Suprapubic skin (tissue), 4 donors: ENCODE measurements around the gene CD274. TPM values are rescaled to one million over a fixed set of nuclear protein-coding genes. Genes with fewer than 3 reads are reported as not detected.

ENCODE experiments used
- DNase-seq, 2 donors: peaks; one replicate each; pipeline ENCODE4 v3.0.0-alpha.2; 2019; ENCODE audit warnings: low spot score in 2 of 2
- H3K27ac ChIP-seq: fragments of 200-600 bp; sonication (generic); one replicate; pipeline ENCODE4 v1.5.1; 2019
- H3K27me3 ChIP-seq: fragments of 200-600 bp; sonication (generic); one replicate; pipeline ENCODE4 v1.5.1; 2019
- H3K36me3 ChIP-seq: fragments of 200-600 bp; sonication (generic); one replicate; pipeline ENCODE4 v1.5.1; 2019
- H3K4me1 ChIP-seq: fragments of 200-600 bp; sonication (generic); one replicate; pipeline ENCODE4 v1.5.1; 2019
- H3K4me3 ChIP-seq: fragments of 200-600 bp; sonication (generic); one replicate; pipeline ENCODE4 v1.5.1; 2019; ENCODE audit warnings: mild to moderate bottlenecking
- H3K9me3 ChIP-seq: fragments of 200-600 bp; sonication (generic); one replicate; pipeline ENCODE4 v1.5.1; 2019
- CTCF ChIP-seq, 2 donors: fragments of 200-600 bp in 1 of 2; fragments of 450-650 bp in 1 of 2; sonication (generic) in 1 of 2; IDR thresholded peaks; one replicate each; pipeline ENCODE4 v1.5.1; 2016 to 2019; ENCODE audit warnings: antibody characterized with exemption in 2 of 2, mild to moderate bottlenecking in 1 of 2, moderate library complexity in 1 of 2
- EP300 ChIP-seq: sonication (generic); formaldehyde crosslinking; IDR thresholded peaks from one replicate; pipeline ENCODE4 v1.6.1; 2017; ENCODE audit warnings: antibody characterized with exemption
- POLR2A ChIP-seq, 2 donors: fragments of 450-650 bp; IDR thresholded peaks; one replicate each; pipeline ENCODE4 v1.6.1; 2017; ENCODE audit warnings: antibody characterized with exemption in 2 of 2, mild to moderate bottlenecking in 2 of 2, moderate library complexity in 2 of 2
- POLR2AphosphoS5 ChIP-seq, 3 donors: sonication (generic); formaldehyde crosslinking; IDR thresholded peaks; one replicate each; pipeline ENCODE4 v1.6.1; 2017; ENCODE audit warnings: antibody characterized with exemption in 3 of 3
- WGBS: methylation state at CpG from one replicate; pipeline ENCODE4 v1.1.5; 2018; 5-methylcytosine and 5-hydroxymethylcytosine counted together
- total RNA-seq, 4 donors: library from RNA; depleted of rRNA; stranded (reverse); fragments of >200 nt; gene quantifications; one replicate each; pipeline ENCODE4 v1.1.0, GENCODE V29; 2016

CD274 gene
- total RNA-seq, 4 donors from 2014 or later: 0.15 to 1.6 (median 0.64) TPM; not detected in 1

- H3K27ac ChIP-seq: no peak overlapping the region
- DNase-seq: no peak
- TF ChIP-seq POLR2AphosphoS5 (IDR thresholded peaks at IDR 0.05) (no peak), POLR2A (IDR thresholded peaks at IDR 0.05) (no peak), CTCF (IDR thresholded peaks at IDR 0.05) (no peak), EP300 (no peak)
- H3K36me3 ChIP-seq: no peaks in the 10 kb centered on the region
- H3K27me3 ChIP-seq: no peaks in the 10 kb centered on the region
- H3K9me3 ChIP-seq: no peaks in the 10 kb centered on the region
- 76% methylated on average over 3 of the region's 3 CpGs for WGBS
- H3K4me3 ChIP-seq: no peak overlapping the region
- H3K4me1 ChIP-seq: peaks cover 23% of the 10 kb centered on the region
These were observed 3.7 kb upstream of the CD274 start for GRCh38 chr9:5446451-5447236.

- no peak overlapping the region for H3K27ac ChIP-seq
These were observed 3.0 kb upstream of the CD274 start for GRCh38 chr9:5447337-5447736.

GRCh38 chr9:5448016-5448415, 2.3 kb upstream of the CD274 start:
- Histone ChIP-seq H3K9me3 (no peaks in the 10 kb centered on the region), H3K4me1 (peaks cover 23% of the 10 kb centered on the region), H3K27me3 (no peaks in the 10 kb centered on the region), H3K4me3 (no peak overlapping the region), H3K36me3 (no peaks in the 10 kb centered on the region), H3K27ac (no peak overlapping the region)
- no peak for TF ChIP-seq EP300
- no peak for TF ChIP-seq POLR2AphosphoS5 (IDR thresholded peaks at IDR 0.05)
- TF ChIP-seq CTCF (IDR thresholded peaks at IDR 0.05): no peak
- TF ChIP-seq POLR2A (IDR thresholded peaks at IDR 0.05): no peak
- WGBS: 93% methylated on average over 2 of the region's 2 CpGs
- DNase-seq: no peak

More at GRCh38 chr9:5447337-5447736, 3.0 kb upstream of the CD274 start:
- H3K36me3 ChIP-seq: no peaks in the 10 kb centered on the region
- WGBS: 92% methylated on average over 3 of the region's 3 CpGs
- no peak for TF ChIP-seq POLR2AphosphoS5 (IDR thresholded peaks at IDR 0.05)
- no peak for TF ChIP-seq CTCF (IDR thresholded peaks at IDR 0.05)
- no peak for TF ChIP-seq EP300
- no peaks in the 10 kb centered on the region for H3K27me3 ChIP-seq
- H3K4me1 ChIP-seq: peaks cover 23% of the 10 kb centered on the region
- H3K4me3 ChIP-seq: no peak overlapping the region
- DNase-seq: no peak
- no peaks in the 10 kb centered on the region for H3K9me3 ChIP-seq

- H3K4me3 ChIP-seq: peak overlapping the region; percentile 56
- TF ChIP-seq POLR2AphosphoS5 (IDR thresholded peaks at IDR 0.05) (no peak), POLR2A (IDR thresholded peaks at IDR 0.05) (no peak), EP300 (no peak), CTCF (IDR thresholded peaks at IDR 0.05) (no peak)
- peaks cover 23% of the 10 kb centered on the region for H3K4me1 ChIP-seq
- H3K9me3 ChIP-seq: no peaks in the 10 kb centered on the region
- whole genome bisulfite sequencing: 86% methylated on average over 5 of the region's 5 CpGs
- H3K27me3 ChIP-seq: no peaks in the 10 kb centered on the region
- no peak for DNase-seq
- H3K27ac ChIP-seq: no peak overlapping the region
- H3K36me3 ChIP-seq: no peaks in the 10 kb centered on the region
These were observed 1.6 kb upstream of the CD274 start for GRCh38 chr9:5448461-5449435.
